ENCODE measurements around the gene MYH16.
"Not testable (repeated sequence)": the region's sequence is repeated elsewhere in the genome, so short reads cannot be mapped to it uniquely, and the experiment has no call there.

Gene MYH16

DNA sequence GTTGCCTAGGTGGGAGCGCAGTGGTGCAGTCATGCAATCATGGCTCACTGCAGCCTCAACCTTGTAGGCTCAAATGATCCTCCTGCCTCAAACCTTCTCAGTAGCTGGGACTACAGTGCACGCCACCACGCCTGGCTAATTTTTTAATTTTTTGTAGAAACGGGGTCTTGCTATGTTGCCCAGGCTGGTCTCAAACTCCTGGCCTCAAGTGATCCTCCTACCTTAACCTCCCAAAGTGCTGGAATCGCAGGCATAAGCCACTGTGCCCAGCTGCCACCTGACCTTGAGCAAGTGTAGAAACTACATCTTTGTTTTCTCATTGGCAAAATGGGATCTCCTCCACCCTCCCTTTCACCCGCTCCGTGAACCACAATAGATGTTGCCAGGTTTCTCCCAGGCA is 15.0 kb upstream of the MYH16 start:
- DNase-seq (ENCODE audit: low read depth in 3 of 3), result no peak

DNA sequence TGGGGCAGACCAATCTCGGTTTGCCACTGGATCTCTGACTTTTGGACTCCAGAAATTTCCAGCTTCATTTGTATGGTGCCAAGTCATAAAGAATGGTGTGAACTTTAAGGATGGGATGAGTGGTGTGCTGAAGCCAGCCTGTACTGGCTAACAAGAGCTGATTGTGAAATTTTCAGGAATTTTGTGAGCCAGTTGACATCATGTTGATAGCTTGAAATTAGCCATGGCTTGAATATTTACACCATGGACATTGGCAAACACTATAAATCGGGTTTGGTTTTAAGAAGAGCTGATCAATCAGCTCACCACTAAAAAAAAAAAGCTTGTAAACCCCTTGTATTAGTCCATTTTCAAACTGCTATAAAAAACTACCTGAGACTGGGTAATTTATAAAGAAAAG is 14.1 kb upstream of the MYH16 start:
- no peak for DNase-seq (ENCODE audit: low read depth in 3 of 3)

DNA sequence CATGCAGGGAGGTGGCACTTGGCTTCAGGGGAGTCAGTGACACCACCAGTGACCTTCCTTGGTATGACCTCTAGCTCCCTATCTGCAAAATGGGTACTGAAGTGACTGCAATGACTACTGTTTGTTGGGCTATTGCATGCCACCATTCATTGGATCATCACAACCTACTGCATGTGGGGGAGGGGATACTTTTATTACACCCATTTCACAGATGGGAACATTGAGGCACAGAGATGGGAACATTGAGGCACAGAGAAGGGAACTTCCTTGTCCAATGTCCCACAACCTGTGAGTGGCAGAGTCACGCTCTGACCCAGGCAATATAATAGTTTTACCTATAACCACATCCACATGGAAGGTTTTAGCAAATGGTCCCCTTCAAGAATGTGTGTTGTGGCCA is 12.2 kb upstream of the MYH16 start:
- DNase-seq (ENCODE audit: low read depth in 3 of 3), result no peak

DNA sequence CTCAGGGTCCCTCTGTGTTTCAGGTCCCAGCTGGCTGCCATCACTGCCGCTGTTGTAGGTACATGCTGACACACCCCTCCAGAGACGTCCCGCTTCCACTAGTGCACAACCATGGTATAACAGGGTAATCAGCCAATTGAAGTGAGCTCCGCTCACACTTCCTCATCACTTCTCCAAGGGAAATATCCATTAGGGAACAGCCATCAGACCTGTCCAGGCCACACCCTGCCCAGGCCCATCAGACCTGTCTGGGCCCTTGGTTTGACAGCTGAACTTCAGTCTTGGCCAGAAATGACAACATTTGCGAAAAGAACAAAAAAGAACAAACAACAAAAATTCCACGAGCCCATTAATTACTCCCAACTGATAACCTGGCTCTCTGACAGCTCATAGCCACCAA is 11.0 kb upstream of the MYH16 start:
- no peak for DNase-seq (ENCODE audit: low read depth in 3 of 3)

DNA sequence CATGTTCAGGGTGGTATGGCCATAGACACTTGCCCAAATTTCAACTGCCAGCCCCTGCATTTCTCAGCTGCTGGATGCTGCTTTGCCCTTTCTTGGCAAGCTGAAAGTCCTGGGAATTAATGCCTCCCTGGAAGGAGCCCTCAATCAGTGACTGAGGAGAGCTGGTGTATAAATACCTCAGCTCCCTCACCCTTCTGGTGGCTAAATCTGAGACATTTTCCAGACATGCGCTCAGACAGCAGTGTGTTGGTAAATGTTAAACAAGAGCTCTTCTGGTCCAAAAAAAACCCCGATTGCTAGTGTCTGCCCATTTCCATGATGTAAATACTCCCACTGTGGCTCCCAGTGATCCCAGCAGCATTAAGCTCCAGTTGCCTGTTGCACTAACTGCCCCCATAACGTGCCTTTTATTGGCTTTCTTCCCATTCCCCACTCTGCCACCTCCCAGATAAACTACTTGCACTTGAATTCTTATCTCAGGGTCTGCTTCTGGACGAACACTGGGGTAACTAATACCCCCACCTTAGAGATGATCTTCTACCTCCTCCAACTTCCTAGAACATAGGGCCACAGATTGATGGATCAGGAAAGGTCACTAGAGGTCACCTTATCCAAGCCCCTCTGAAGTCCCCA is 6.7 kb upstream of the MYH16 start:
- no peak for DNase-seq (ENCODE audit: low read depth in 3 of 3)

DNA sequence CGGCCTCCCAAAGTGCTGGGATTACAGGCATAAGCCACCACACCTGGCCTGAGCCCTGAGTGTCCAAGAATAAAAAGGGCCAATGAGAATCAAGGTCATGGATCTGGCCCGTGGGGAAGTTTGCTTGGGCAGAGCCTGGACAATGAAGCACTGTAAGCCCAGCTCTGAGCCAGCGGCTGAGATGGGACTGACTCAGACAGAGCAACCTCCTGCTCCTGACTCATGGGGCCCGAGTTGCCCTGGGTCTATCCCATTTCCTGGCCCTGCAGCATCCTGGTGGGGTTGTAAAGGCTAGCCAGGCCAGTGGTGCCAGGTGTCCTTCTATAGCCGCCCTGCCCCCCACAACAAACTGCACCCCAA is 5.2 kb upstream of the MYH16 start:
- DNase-seq (ENCODE audit: low read depth in 3 of 3), result no peak

DNA sequence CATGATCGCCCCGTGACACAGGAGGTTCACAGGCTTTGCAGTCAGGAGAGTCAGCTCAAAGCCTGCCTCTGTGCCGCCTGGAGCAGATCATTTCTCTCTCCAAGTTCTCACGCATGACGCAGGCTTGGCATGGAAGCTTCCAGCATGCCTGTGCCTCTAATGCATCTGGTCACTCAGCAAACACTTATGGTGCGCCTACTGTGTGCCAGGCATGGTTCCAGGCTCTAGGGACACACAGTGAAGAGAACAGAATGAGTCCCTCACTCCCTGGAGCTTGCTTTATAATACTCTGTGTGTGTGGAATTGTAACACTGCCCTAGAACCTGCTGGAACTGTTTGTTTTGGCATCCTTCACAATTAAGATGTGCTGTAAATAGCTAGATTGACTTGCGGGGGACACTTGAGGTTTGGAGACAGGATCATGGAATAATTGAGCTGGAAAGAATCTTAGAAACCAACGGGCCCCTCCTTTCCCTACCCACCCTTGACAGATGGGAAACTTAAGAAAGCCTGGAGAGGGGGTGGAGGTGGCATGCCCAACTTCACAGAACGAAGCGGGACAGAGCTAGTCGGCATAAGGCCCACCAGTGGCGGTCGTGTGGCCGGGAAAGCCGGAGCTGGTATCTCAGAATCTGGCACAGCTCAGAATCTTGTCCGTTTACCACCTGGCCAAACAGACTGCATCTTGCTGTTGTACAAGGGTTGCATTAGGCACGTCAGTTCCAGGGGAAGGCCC is 4.6 kb upstream of the MYH16 start:
- DNase-seq (ENCODE audit: low read depth in 3 of 3), result no peak

DNA sequence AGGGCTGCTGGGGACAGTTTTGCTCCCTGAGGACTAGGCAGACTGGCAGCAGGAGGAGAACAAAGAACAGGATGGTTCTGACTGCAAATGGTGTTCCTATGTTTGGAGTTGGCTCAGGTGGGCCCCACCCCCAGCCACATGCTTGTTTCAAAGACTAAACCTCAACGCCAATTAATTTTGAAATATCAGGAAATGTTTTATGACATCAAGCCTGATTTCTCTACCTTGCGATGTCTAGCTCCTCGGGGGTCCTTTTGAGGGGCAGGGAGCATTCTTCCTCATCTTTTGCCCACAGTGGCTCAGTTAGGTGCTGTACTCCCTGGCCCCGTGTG is 4.1 kb upstream of the MYH16 start:
- no peak for DNase-seq (ENCODE audit: low read depth in 3 of 3)

DNA sequence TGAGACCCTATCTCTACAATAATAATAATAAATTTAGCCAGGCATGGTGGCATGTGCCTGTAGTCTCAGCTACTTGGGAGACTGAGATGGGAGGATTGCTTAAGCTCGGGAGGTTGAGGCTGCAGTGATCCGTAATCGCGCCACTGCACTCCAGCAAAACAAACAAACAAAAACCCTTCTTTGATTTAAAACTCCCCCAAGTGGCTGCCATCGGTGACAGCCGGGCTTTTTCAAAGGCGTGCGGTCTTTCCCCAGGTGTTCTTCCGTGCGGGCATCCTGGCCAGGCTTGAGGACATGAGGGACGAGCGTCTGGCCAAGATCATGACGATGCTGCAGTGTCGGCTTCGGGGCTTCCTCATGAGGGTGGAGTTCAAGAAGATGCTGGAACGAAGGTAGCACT is 1.9 kb upstream of the MYH16 start:
- DNase-seq (ENCODE audit: low read depth in 3 of 3), result no peak

DNA sequence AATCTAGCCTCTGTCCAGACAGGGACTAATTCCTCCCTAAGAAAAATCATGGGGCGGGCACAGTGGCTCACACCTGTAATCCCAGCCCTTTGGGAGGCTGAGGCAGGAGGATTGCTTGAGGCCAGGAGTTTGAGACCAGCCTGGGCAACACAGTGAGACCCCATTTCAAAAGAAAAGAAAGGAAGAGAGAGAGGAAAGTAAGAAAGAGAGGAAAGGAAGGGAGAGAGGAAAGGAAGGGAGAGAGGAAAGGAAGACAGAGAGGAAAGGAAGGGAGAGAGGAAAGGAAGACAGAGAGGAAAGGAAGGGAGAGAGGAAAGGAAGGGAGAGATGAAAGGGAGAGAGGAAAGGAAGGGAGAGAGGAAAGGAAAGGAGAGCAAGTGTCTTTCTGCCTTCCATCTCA is 922 bp downstream of the MYH16 start:
- DNase-seq (ENCODE audit: low read depth in 3 of 3), result not testable (repeated sequence)

DNA sequence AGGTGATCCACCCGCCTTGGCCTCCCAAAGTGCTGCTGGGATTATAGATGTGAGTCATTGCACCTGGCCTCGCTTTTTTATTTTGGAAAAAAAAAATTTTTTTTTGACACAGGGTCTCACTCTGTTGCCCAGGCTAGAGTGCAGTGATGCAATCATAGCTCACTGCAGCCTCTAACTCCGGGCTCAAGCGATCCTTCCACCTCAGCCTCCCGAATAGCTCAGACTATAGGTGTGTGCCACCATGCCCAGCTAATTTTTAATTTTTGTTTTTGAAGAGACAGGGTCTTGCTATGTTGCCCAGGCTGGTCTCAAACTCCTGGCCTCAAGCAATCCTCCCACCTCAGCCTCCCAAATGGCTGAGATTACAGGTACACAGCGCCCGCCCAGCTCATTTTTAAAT is 2.3 kb downstream of the MYH16 start:
- not testable (repeated sequence) for DNase-seq (ENCODE audit: low read depth in 3 of 3)

DNA sequence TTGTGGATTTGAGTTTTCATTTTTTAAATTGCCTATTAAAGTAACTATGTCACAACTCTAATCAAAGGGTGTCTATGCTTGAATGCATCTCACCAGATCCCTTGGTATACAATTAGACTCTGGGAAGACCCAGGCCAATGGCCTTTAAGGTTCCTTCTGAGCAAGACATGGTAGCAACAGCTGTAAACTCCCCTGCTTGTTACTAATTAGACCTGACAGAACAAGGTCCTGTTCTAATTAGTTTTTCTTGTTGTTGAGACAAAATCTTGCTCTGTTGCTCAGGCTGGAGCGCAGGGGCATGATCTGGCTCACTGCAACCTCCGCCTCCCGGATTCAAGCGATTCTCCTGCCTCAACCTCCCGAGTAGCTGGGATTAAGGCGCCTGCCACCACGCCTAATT is 2.9 kb downstream of the MYH16 start:
- DNase-seq (ENCODE audit: low read depth in 3 of 3), result no peak

DNA sequence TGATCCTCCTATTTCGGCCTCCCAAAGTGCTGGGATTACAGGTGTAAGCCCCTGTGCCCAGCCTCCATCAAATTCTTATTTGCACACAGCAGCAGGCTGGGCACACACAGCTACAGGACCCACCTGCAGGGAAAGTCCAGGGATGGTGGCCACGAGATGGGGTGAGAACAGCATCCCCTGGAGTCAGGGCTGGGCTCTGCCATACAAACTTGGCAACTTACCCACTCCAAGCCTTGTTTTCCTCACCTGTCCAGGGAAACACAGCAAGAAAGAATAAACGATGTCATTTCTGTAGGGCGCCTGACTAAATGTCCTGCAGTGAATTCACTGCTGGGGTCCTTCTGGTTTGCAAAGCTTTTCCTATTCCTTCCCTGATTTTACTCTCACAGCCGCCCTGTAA is 5.5 kb downstream of the MYH16 start:
- no peak for DNase-seq (ENCODE audit: low read depth in 3 of 3)

DNA sequence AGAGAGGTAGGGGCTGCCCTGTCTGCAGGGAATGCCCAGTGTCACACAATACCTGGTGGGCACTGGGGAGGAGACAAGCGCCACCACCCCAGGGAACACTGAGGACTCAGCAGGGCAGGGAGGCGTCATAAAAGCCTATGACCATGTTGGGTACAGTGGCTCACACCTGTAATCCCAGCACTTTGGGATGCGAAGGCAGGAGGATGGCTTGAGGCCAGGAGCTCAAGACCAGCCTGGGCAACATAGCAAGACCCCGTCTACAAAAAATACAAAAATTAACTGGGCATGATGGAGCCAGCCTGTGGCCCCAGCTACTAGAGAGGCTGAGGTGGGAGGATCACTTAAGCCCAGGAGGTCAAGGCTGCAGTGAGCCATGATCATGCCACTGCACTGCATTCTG is 11.5 kb downstream of the MYH16 start:
- not testable (repeated sequence) for DNase-seq (ENCODE audit: low read depth in 3 of 3)

DNA sequence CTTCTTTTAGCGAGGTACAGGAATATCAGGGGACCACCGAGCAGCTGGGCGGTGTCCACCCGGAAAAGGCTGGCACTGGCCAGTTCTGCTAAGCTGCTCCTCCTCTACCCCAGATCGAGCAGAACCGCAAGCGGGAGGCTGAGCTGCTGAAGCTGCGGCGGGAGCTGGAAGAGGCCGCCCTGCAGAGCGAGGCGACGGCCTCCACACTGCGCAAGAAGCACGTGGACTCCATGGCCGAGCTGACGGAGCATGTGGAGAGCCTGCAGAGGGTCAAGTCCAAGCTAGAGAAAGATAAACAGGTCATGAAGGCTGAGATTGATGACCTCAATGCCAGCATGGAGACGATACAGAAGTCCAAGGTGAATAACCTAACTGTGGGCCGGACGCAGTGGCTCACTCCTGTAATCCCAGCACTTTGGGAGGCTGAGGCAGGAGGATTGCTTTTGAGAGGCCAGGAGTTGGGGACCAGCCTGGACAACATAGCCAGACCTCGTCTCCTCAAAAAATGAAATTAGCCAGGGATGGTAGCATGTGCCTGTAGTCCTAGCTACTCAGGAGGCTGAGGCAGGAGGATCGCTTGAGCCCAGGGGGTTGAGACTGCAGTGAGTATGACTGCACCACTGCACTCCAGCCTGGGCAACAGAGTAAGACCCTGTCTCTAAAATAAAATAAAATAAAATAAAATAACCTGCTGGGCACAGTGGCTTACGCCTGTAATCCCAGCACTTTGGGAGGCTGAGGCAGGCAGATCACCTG is 15.3 kb downstream of the MYH16 start:
- DNase-seq (ENCODE audit: low read depth in 3 of 3), result no peak

DNA sequence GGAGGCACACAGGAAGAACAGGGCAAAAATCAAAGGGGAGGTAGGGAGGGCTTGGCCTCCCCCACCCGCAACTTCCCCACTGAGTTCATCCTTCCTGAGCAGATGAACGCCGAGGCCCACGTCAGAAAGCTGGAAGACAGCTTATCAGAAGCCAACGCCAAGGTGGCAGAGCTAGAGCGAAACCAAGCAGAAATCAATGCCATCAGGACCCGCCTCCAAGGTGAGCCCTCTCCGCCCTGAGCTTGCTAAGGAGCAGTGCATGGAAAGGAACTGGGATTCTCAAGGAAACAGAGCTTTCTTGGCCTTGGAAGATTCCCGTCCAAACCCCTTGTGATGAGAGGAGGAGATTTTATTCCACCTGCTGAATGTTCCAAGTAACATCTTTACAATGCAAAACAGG is 16.5 kb downstream of the MYH16 start:
- no peak for DNase-seq (ENCODE audit: low read depth in 3 of 3)

DNA sequence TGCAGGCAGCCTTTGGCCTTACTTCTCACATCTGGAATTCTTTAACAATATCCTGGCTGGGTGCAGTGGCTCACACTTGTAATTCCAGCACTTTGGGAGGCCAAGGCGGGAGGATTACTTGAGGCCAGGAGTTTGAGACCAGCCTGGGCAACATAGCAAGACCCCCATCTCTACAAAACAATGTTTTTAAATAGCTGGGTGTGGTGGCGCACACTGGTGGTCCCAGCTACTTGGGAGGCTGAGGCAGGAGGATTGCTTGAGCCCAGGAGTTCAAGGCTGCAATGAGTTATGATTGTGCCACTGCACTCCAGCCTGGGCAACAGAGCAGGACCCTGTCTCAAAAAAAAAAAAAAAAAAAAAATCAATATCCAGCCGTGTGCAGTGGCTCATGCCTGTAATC is 17.5 kb downstream of the MYH16 start:
- not testable (repeated sequence) for DNase-seq (ENCODE audit: low read depth in 3 of 3)

DNA sequence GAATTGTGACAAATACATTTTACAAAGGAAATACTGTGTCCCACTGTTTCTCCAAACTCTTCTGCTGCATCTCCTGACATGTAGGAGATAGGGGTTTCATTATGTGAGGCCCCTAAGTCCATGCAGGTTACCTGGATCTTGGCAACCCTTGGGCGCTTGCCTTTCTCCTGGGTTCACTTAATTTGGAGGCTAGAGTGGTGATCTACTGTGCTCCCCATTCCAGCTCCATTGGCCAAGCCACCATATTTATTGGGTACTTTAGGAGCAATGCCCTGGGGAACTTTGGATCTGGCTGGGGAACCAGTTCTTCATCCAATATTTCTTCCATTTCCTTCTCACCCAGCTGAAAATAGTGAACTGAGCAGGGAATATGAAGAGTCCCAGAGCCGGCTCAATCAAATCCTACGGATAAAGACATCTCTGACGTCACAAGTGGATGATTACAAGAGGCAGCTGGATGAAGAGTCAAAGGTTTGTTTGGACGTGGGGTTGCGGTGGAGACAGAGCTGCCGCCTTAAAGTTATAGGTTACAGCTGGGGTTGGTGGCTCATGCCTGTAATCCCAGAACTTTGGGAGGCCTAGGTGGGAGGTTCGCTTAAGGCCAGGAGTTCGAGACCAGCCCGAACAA is 18.5 kb downstream of the MYH16 start:
- no peak for DNase-seq (ENCODE audit: low read depth in 3 of 3)

DNA sequence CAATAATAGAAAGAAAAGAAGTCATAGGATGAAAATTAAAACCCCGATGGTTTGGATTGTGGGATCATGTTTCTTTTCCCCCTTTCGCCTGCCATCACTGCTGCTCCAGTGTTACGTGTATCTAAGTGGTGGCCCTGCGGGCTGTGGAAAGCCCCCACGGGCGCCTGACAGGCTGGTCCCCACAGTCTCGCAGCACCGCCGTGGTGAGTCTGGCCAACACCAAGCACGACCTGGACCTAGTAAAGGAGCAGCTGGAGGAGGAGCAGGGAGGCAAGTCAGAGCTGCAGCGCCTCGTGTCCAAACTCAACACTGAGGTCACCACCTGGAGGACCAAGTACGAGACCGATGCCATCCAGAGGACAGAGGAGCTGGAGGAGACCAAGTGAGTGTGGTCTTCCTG is 19.5 kb downstream of the MYH16 start:
- no peak for DNase-seq (ENCODE audit: low read depth in 3 of 3)

DNA sequence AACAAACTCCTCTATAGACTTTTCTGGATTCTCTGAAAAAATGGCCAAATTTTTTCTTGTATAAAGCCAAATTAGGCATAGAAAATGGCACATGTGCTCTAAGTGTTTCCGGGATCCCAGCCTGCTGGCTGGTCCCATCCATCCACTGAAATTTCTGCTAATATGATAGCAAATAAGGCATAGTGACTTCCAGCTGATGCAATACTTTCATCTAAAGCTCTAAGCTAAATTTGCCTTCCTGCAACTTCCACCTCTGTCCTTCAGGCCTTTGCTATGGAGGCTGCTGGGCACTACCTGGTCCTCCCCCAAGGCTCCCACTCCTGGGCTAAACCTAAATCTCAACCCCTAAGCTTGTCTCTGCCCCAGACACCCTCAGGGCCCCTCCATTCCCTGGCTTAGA is 20.5 kb downstream of the MYH16 start:
- DNase-seq (ENCODE audit: low read depth in 3 of 3), result no peak

DNA sequence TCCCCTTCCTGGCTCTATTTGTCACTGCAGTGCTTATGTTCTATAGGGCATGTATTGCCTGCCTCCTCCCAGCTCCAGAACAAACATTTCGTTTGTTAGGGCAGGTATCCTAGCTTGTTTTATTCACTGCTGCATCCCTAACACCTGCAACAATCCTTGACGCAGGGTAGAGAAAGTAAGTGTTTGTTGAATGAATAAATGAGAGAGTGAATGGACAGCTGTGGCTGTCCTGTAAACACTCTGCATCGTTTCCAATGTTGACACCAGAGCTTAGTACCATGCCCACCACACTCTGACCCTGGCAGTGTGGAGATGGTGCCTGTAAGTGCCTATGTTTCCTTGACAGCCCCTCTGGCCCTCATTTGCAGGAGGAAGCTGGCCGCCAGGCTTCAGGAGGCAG is 21.0 kb downstream of the MYH16 start:
- no peak for DNase-seq (ENCODE audit: low read depth in 3 of 3)

DNA sequence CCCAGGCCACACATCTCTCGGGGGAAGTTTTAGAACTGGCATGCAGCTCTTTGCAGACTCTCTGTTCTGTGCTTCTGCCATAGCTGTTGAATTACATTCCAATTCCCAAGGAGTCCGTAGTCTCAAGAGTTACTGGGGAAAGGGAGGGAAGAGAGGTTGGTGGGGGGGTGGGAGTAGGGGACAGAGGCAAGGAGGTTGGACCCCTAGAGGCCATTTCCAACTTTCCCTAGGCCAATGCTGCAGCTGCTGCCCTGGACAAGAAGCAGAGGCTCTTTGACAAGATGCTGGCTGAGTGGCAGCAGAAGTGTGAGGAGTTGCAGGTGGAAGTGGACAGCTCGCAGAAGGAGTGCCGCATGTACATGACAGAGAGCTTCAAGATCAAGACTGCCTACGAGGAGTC is 23.8 kb downstream of the MYH16 start:
- no peak for DNase-seq (ENCODE audit: low read depth in 3 of 3)

DNA sequence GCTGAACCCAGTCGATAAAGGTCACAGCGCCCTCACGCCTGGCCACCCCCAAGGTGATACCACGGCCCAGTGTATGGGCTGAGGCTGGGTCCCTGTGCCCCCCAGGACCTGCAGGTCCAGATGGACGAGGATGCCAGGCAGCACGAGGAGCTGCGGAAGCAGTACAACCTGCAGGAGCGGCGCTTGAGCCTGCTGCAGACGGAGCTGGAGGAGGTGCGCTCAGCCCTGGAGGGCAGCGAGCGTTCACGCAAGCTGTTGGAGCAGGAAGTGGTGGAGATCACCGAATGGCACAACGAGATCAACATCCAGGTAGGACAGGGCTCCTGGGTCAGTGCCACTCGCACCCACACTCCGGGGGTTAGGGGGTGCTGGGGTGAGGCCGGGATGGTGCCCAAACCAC is 28.9 kb downstream of the MYH16 start:
- no peak for DNase-seq (ENCODE audit: low read depth in 3 of 3)
